Astrocyte (in vitro differentiated cells and primary cell): ENCODE data around the gene KRT72.

ENCODE experiments used
- CTCF ChIP-seq: IDR thresholded peaks from 2 replicates; pipeline ENCODE4 v1.5.1; 2011; ENCODE audit warnings: low read depth, mild to moderate bottlenecking, inconsistent platforms, low read length, moderate library complexity; ENCODE audit not compliant: insufficient read depth
- EZH2 ChIP-seq: IDR thresholded peaks from 2 replicates; pipeline ENCODE4 v1.6.1; 2012; ENCODE audit warnings: mild to moderate bottlenecking, low read length, inconsistent platforms; ENCODE audit not compliant: insufficient read depth

- TF ChIP-seq CTCF (no peak), EZH2 (no peak)
Observed at GRCh38 chr12:52577316-52577715, 23.9 kb downstream of the KRT72 start.
